H1 (cell line): ENCODE data around the gene PSME4. TPM values are rescaled to one million over a fixed set of nuclear protein-coding genes. Genes with fewer than 3 reads are reported as not detected.

ENCODE experiments used
- CTCF ChIP-seq, 3 experiments: IDR thresholded peaks; 1 replicate in 2 of 3; 2 replicates in 1 of 3; pipeline versions ENCODE4 v1.5.1 to v1.6.1; 2011; ENCODE audit warnings: low read length in 3 of 3, mild to moderate bottlenecking in 3 of 3, inconsistent platforms in 2 of 3, low read depth in 1 of 3, moderate library complexity in 1 of 3; ENCODE audit not compliant: insufficient read depth in 1 of 3; ENCODE audit errors: control extremely low read depth in 1 of 3
- polyA plus RNA-seq, 7 experiments: library from polyadenylated mRNA; depleted of rRNA in 3 of 7; stranded (reverse) in 5 of 7; unstranded in 2 of 7; fragments of >200 nt in 5 of 7; fragments of 200-250 nt in 2 of 7; gene quantifications; 1 replicate in 5 of 7; 2 replicates in 1 of 7; 4 replicates in 1 of 7; pipeline versions ENCODE4 v1.2.1 to v1.2.3, GENCODE V29; 2011 to 2013; ENCODE audit warnings: missing spikeins in 2 of 7, mixed read lengths in 2 of 7
- total RNA-seq: library from RNA; stranded (reverse); fragmentation: NEBNext Ultra II Directional; extraction: Animal tissue kit (Norgen Biotek cat#: 25700); gene quantifications from 2 replicates; pipeline ENCODE4 v1.2.1, GENCODE V29; 2021

The PSME4 gene
- total and polyA plus RNA-seq, 2 of the 8 experiments (the other 6 are each of a cell fraction or from before 2014, with no cell fraction given), result 42.2 to 116 TPM

- TF ChIP-seq CTCF (IDR thresholded peaks at IDR 0.05; ENCODE audit: control extremely low read depth in 1 of 3, insufficient read depth in 1 of 3, low read depth in 1 of 3, low read length in 3 of 3), result no peak
Measured at GRCh38 chr2:53903011-53903410, 67.8 kb downstream of the PSME4 start (continued).
